Lower leg skin (tissue), 4 donors: Measurements from ENCODE around the gene DDX19B. TPM values are rescaled to one million over a fixed set of nuclear protein-coding genes. Genes with fewer than 3 reads are reported as not detected.

ENCODE experiments used
- DNase-seq, 2 donors: peaks; one replicate each; pipeline ENCODE4 v3.0.0-alpha.2; 2019; ENCODE audit warnings: low spot score in 2 of 2
- H3K4me3 ChIP-seq: fragments of 200-600 bp; sonication (generic); 2 replicates; pipeline ENCODE4 v1.5.1; 2017; ENCODE audit warnings: mild to moderate bottlenecking, low read depth; ENCODE audit not compliant: poor library complexity, severe bottlenecking
- POLR2A ChIP-seq, 2 donors: fragments of 450-650 bp; IDR thresholded peaks; one replicate each; pipeline ENCODE4 v1.6.1; 2016 to 2017; ENCODE audit warnings: antibody characterized with exemption in 2 of 2, mild to moderate bottlenecking in 1 of 2, moderate library complexity in 1 of 2
- WGBS, 2 donors: methylation state at CpG; one replicate each; pipeline ENCODE4 v1.1.5; 2018; 5-methylcytosine and 5-hydroxymethylcytosine counted together
- intact Hi-C: fragments of 100-400 bp; cut with DNase I; formaldehyde crosslinking; loops from one replicate; pipeline ENCODE4 v1.15.0; 2023; ENCODE audit warnings: low total_unique reads
- total RNA-seq, 4 donors: library from RNA; depleted of rRNA; stranded (reverse); fragments of >200 nt; gene quantifications; one replicate each; pipeline ENCODE4 v1.1.0, GENCODE V29; 2016
- TF ChIP-seq, protein P1 (sequence below), 3 donors: fragments of 450-650 bp; IDR thresholded peaks; one replicate each; pipeline ENCODE4 v1.5.1; 2016; ENCODE audit warnings: antibody characterized with exemption in 3 of 3, mild to moderate bottlenecking in 3 of 3, moderate library complexity in 2 of 3

Gene DDX19B
- total RNA-seq, 4 donors from 2014 or later = 36.9 to 53.3 (median 48.2) TPM

DNA sequence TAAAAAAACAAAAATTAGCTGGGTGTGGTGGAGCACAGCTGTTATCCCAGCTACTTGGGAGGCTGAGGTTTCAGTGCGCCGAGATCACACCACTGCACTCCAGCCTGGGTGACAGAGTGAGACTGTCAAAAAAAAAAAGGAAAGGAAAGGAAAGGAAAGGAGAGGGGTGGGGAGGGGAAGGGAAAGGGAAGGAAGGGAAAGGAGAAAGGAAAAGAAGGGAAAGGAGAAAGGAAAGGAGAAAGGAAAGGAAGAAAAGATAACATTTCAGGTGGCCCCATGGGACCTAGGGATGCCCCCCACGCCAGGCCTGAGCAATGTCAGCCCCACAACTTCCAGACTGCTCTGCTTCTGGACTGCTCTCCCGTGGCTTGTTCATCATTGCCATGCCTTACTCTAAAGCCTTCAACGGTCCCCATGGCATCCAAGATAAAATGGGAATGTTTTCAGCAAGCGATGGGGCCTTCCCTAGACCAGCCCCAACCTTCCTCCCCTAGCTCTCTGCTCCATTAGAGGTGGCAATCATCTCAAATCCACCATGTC, 84.5 kb downstream of the DDX19B start:
- no peak for TF ChIP-seq POLR2A (IDR thresholded peaks at IDR 0.05)
- TF ChIP-seq, protein P1, sequence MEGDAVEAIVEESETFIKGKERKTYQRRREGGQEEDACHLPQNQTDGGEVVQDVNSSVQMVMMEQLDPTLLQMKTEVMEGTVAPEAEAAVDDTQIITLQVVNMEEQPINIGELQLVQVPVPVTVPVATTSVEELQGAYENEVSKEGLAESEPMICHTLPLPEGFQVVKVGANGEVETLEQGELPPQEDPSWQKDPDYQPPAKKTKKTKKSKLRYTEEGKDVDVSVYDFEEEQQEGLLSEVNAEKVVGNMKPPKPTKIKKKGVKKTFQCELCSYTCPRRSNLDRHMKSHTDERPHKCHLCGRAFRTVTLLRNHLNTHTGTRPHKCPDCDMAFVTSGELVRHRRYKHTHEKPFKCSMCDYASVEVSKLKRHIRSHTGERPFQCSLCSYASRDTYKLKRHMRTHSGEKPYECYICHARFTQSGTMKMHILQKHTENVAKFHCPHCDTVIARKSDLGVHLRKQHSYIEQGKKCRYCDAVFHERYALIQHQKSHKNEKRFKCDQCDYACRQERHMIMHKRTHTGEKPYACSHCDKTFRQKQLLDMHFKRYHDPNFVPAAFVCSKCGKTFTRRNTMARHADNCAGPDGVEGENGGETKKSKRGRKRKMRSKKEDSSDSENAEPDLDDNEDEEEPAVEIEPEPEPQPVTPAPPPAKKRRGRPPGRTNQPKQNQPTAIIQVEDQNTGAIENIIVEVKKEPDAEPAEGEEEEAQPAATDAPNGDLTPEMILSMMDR (IDR thresholded peaks at IDR 0.05) = no peak
- 89 to 91% methylated on average over 6 of the region's 6 CpGs for WGBS, 2 donors
- DNase-seq = no peak
- no peak overlapping the region for H3K4me3 ChIP-seq
- intact Hi-C loops = no loop called here

Other genes starting within 250 kb of the DDX19B start
- gene PDPR, start 184.9 kb upstream of the DDX19B start, total RNA-seq = 10 to 100 TPM; 14.2 to 30.3 (median 29.1) TPM
- under 1 TPM in 1 of 4 donors, not detected in 3; 0.34 TPM for gene CLEC18C, start 125.4 kb upstream of the DDX19B start, total RNA-seq
- gene EXOSC6, start 47.2 kb upstream of the DDX19B start, total RNA-seq = 10 to 100 TPM; 23.9 to 38.5 (median 31.8) TPM
- 10 to 100 TPM; 32.6 to 47.3 (median 40.6) TPM for gene AARS1, start 9.7 kb upstream of the DDX19B start, total RNA-seq
- gene DDX19A, start 47.7 kb downstream of the DDX19B start, total RNA-seq = 10 to 100 TPM; 35.6 to 50.0 (median 38.4) TPM
- 10 to 100 TPM in 1 of 4 donors, 1 to 10 TPM in 3; 7.0 to 12.9 (median 9.5) TPM for gene ST3GAL2, start 139.9 kb downstream of the DDX19B start, total RNA-seq
- gene FCSK, start 155.4 kb downstream of the DDX19B start, total RNA-seq = 10 to 100 TPM; 17.9 to 31.7 (median 23.4) TPM
- 10 to 100 TPM; 36.0 to 95.7 (median 48.3) TPM for gene COG4, start 224.4 kb downstream of the DDX19B start, total RNA-seq
- 100 to 1,000 TPM; 138 to 233 (median 143) TPM for gene SF3B3, start 224.6 kb downstream of the DDX19B start, total RNA-seq